Measurements from ENCODE around the gene TPCN1.

DNA sequence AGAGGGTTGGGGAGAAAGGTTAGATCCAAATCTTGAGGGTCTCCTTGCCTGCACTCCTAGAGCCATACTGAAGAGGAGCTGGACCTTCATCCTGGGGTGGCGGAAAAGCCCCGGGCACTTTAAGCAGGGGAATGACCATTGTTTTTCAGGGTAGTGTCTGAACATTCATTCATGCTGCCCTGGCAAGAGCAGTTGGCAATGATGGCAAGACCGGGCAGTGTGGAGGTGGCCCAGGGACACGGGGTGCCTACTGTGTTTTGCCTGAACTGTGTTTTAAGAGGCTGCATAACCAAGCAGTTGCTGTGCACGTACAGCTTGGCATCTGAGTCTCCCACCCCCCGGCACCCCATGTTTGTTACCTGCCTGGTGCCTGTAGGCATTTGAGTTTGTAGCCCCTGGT lies 14.7 kb downstream of the TPCN1 start:
- TF ChIP-seq, protein P1, sequence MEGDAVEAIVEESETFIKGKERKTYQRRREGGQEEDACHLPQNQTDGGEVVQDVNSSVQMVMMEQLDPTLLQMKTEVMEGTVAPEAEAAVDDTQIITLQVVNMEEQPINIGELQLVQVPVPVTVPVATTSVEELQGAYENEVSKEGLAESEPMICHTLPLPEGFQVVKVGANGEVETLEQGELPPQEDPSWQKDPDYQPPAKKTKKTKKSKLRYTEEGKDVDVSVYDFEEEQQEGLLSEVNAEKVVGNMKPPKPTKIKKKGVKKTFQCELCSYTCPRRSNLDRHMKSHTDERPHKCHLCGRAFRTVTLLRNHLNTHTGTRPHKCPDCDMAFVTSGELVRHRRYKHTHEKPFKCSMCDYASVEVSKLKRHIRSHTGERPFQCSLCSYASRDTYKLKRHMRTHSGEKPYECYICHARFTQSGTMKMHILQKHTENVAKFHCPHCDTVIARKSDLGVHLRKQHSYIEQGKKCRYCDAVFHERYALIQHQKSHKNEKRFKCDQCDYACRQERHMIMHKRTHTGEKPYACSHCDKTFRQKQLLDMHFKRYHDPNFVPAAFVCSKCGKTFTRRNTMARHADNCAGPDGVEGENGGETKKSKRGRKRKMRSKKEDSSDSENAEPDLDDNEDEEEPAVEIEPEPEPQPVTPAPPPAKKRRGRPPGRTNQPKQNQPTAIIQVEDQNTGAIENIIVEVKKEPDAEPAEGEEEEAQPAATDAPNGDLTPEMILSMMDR (IDR thresholded peaks at IDR 0.05; ENCODE audit: insufficient read depth, low read length, poor library complexity, severe bottlenecking), result no peak
- TF ChIP-seq EZH2phosphoT487 (conservative IDR thresholded peaks at IDR 0.05; ENCODE audit: low read length), result no peak
